NCI-H146 treated with DMSO at 0.1 percent for 48 hours (cell line): Measurements from ENCODE around the gene PPA1.
"Not testable (repeated sequence)": the region's sequence is repeated elsewhere in the genome, so short reads cannot be mapped to it uniquely, and the experiment has no call there.

Experiments
- DNase-seq: peaks from one replicate; lab custom pipeline; 2025; ENCODE audit not compliant: unreplicated experiment; lab: John Stamatoyannopoulos, UW

PPA1 gene

GRCh38 chr10:70233109-70233938 lies at the start of gene PPA1:
PPA1 (minus strand) TSS chr10:70233429; CDS start chr10:70233327, 102 bp downstream.
- DNase-seq: peak; percentile 90

GRCh38 chr10:70281609-70282008 lies 48.4 kb upstream of the PPA1 start:
- DNase-seq: no peak

GRCh38 chr10:70280099-70280498 lies 46.9 kb upstream of the PPA1 start:
- no peak for DNase-seq

- no peak for DNase-seq
Observed at GRCh38 chr10:70277396-70278030, 44.3 kb upstream of the PPA1 start.

- no peak for DNase-seq
Observed at GRCh38 chr10:70274643-70275042, 41.4 kb upstream of the PPA1 start.

- no peak for DNase-seq
Observed at GRCh38 chr10:70272925-70273316, 39.7 kb upstream of the PPA1 start.

GRCh38 chr10:70271996-70272924 lies 39.0 kb upstream of the PPA1 start:
- no peak for DNase-seq

- DNase-seq: no peak
Observed at GRCh38 chr10:70270952-70271351, 37.7 kb upstream of the PPA1 start.

GRCh38 chr10:70269741-70270140 lies 36.5 kb upstream of the PPA1 start:
- DNase-seq: no peak

GRCh38 chr10:70268376-70268775 lies 35.1 kb upstream of the PPA1 start:
- DNase-seq: no peak

- DNase-seq: no peak
Observed at GRCh38 chr10:70267161-70267933, 34.1 kb upstream of the PPA1 start.

GRCh38 chr10:70266701-70267100 lies 33.5 kb upstream of the PPA1 start:
- DNase-seq: no peak

- no peak for DNase-seq
Observed at GRCh38 chr10:70266056-70266455, 32.8 kb upstream of the PPA1 start.

GRCh38 chr10:70265032-70265689 lies 31.9 kb upstream of the PPA1 start:
- DNase-seq: peak; percentile 62

GRCh38 chr10:70260734-70261133 lies 27.5 kb upstream of the PPA1 start:
- no peak for DNase-seq

- DNase-seq: no peak
Observed at GRCh38 chr10:70260259-70260658, 27.0 kb upstream of the PPA1 start.

GRCh38 chr10:70258216-70258615 lies 25.0 kb upstream of the PPA1 start:
- no peak for DNase-seq

GRCh38 chr10:70257816-70258215 lies 24.6 kb upstream of the PPA1 start:
- DNase-seq: not testable (repeated sequence)

GRCh38 chr10:70256463-70256862 lies 23.2 kb upstream of the PPA1 start:
- no peak for DNase-seq
